Pancreas (tissue), 10 donors: ENCODE measurements around the gene SHB. TPM values are rescaled to one million over a fixed set of nuclear protein-coding genes. Genes with fewer than 3 reads are reported as not detected.

Experiments
- ATAC-seq, 4 donors: fragments of 200-7000 bp; cut with Tn5 transposase; one replicate each; pipeline versions ENCODE4 v1.8.0 to v1.9.1; 2020; ENCODE audit warnings: mild to moderate bottlenecking in 4 of 4, moderate library complexity in 4 of 4
- DNase-seq, 6 donors: peaks; one replicate each; pipeline ENCODE4 v3.0.0-alpha.2; 2020
- FAIRE-seq: peaks from 2 replicates; lab custom pipeline; 2012; peaks lifted over from hg19 to GRCh38; lab: Jason Lieb, UNC
- H3K27ac ChIP-seq, 4 donors: fragments of 200-600 bp; sonication (generic); 1 replicate in 3 of 4; 2 replicates in 1 of 4; pipeline versions ENCODE4 v1.5.0 to v1.8.0; 2020
- H3K27me3 ChIP-seq, 4 donors: fragments of 200-600 bp; one replicate each; pipeline ENCODE4 v1.8.0; 2021
- H3K36me3 ChIP-seq, 3 donors: fragments of 200-600 bp; sonication (generic) in 1 of 3; one replicate each; pipeline versions ENCODE4 v1.5.0 to v1.8.0; 2020 to 2021
- H3K4me1 ChIP-seq, 3 donors: fragments of 200-600 bp; one replicate each; pipeline ENCODE4 v1.8.0; 2021
- H3K4me3 ChIP-seq, 4 donors: fragments of 200-600 bp; sonication (generic) in 2 of 4; one replicate each; pipeline versions ENCODE4 v1.5.0 to v1.8.0; 2020 to 2021
- H3K9me3 ChIP-seq, 4 donors: fragments of 200-600 bp; one replicate each; pipeline ENCODE4 v1.8.0; 2021
- WGBS, 2 donors: extraction: QIAGEN DNeasy Blood & Tissue Kit; methylation state at CpG; one replicate each; pipeline ENCODE4 v1.1.7; 2013; 5-methylcytosine and 5-hydroxymethylcytosine counted together
- intact Hi-C, 3 donors: fragments of 100-400 bp; cut with DNase I; formaldehyde crosslinking; loops; one replicate each; pipeline versions ENCODE4 v1.11.1 to v1.14.2; 2022
- polyA plus RNA-seq, 2 donors: library from polyadenylated mRNA; stranded (reverse); fragments of 200-250 nt; gene quantifications; one replicate each; pipeline ENCODE4 v1.2.3, GENCODE V29; 2013
- total RNA-seq, 6 donors: library from RNA; stranded (reverse); fragmentation: NEBNext Ultra II Directional in 4 of 6; extraction: Animal tissue kit (Norgen Biotek cat#: 25700) in 4 of 6; gene quantifications; one replicate each; pipeline versions ENCODE4 v1.2.1 to v1.2.4, GENCODE V29; 2021 to 2023
- TF ChIP-seq, protein P1 (sequence below), 4 donors: fragments of 200-600 bp; sonication (generic) in 3 of 4; IDR thresholded peaks; one replicate each; pipeline versions ENCODE4 v1.5.0 to v1.8.0; 2021; ENCODE audit warnings: antibody characterized with exemption in 4 of 4
- donor health status: healthy with polysubstance abuse.
- donor health status: DM: no; HTN: no; CAD: no; lungs with moderate emphysema.
- donor health status: DM: no; HTN: no; CAD: no.
- donor health status: control.
- donor health status: control.
- donor health status: Bipolar disorder and iron deficiency.
- donor health status: DM: yes; HTN: yes; CAD: no.
- donor health status: DM: no; HTN: no; CAD: no.
- donor health status: DM: no; HTN: no; CAD: no.
- donor health status: DM: yes; HTN: yes; CAD: no.

SHB gene
- total and polyA plus RNA-seq, 8 donors = 11.5 to 24.2 (median 19.2) TPM

DNA sequence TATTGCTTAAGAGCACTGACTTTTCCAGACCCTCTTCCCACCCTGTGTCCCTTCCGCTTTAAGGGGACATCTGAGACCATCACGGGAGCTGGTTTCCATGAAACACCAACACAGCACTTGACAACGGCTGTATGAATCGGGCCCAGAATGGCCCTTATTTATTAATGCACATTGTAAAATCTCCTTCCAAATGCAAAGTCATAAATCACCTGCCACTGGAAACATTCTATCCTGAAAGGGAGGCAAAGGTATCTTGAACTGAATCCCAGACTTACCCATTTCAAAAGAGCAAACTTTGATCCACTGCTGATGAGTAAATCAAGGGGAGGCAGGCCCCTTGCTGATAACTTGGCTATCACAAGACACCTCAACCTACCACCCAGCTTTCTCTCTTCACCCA is 37.4 kb downstream of the SHB start:
- WGBS, 2 donors = 57 to 60% methylated on average over 4 of the region's 4 CpGs
- no peaks in the 10 kb centered on the region for H3K9me3 ChIP-seq
- ATAC-seq = no peak
- no peaks in the 10 kb centered on the region for H3K27me3 ChIP-seq
- H3K4me1 ChIP-seq = peaks cover 12 to 32% (median 18%) of the 10 kb centered on the region in 3 donors
- intact Hi-C loops = no loop called here
- H3K27ac ChIP-seq = peak overlapping the region; percentile 44 to 70 (median 49)
- FAIRE-seq = no peak
- H3K4me3 ChIP-seq = no peak overlapping the region
- no peaks in the 10 kb centered on the region for H3K36me3 ChIP-seq
- TF ChIP-seq, protein P1, sequence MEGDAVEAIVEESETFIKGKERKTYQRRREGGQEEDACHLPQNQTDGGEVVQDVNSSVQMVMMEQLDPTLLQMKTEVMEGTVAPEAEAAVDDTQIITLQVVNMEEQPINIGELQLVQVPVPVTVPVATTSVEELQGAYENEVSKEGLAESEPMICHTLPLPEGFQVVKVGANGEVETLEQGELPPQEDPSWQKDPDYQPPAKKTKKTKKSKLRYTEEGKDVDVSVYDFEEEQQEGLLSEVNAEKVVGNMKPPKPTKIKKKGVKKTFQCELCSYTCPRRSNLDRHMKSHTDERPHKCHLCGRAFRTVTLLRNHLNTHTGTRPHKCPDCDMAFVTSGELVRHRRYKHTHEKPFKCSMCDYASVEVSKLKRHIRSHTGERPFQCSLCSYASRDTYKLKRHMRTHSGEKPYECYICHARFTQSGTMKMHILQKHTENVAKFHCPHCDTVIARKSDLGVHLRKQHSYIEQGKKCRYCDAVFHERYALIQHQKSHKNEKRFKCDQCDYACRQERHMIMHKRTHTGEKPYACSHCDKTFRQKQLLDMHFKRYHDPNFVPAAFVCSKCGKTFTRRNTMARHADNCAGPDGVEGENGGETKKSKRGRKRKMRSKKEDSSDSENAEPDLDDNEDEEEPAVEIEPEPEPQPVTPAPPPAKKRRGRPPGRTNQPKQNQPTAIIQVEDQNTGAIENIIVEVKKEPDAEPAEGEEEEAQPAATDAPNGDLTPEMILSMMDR (IDR thresholded peaks at IDR 0.05) = no peak
- DNase-seq = peak in 1 of 6 donors; percentile 6

DNA sequence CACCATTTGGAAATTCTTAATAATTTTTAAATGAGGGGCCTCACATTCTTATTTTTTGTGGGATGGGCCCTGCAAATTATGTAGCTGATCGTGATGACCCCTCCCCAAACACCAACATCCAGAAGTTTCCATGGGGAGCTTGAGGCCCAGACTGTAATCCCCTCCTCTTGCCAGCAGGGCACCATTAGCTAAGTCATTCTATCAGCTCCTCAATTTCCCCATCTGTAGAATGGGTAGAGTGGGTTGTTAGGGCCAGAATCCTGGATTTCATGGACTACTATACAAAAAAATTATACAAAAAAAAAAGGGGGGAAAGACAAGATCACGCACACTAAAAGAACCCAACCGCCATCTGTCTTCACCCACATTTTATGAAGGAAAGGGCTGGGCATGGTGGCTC is 38.4 kb downstream of the SHB start:
- DNase-seq (no peak), FAIRE-seq (no peak), ATAC-seq (no peak)
- Histone ChIP-seq H3K4me3 (no peak overlapping the region), H3K27me3 (no peaks in the 10 kb centered on the region), H3K27ac (no peak overlapping the region), H3K9me3 (no peaks in the 10 kb centered on the region), H3K36me3 (no peaks in the 10 kb centered on the region), H3K4me1 (peaks cover 12 to 36% (median 18%) of the 10 kb centered on the region in 3 donors)
- intact Hi-C loops = no loop called here
- TF ChIP-seq, protein P1 (IDR thresholded peaks at IDR 0.05) = no peak
- 96 to 99% methylated on average over 3 of the region's 3 CpGs for WGBS, 2 donors

DNA sequence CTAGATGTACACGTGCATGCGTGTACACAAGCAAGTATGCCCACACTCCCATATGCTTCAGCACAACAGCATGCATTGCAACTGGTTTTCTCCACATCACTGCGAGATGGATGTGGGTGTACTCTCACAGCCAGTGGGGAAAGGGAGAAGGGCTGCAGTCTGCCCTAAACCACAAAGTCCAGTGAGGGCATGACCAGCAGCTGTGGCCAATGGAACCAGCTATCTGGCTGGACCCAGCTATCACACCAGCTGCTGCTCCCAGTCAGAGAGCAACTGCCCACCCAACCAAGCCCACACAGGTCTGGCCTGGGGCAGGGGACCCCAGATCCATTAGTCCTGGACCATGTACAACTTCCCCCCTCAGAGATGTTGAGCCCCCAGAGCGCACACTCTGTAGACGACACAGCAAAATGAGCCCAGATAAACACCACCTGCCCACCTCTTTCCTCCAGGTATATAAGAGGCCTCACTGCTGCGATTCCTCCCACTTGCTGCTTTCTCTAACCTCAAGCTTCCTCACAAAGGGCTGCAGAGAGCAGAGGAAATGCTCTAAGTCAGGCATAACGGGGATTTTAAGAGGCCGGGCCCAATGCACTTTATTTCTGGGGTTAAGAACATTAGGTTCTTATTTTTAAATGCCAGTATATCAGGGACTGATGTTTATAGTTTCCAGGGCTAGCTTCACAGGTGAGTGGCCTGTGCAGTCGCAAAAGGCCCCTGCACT is 39.0 kb downstream of the SHB start:
- WGBS, 2 donors = 87 to 94% methylated on average over 9 of the region's 9 CpGs
- Histone ChIP-seq H3K27ac (no peak overlapping the region), H3K4me1 (peaks cover 12 to 37% (median 18%) of the 10 kb centered on the region in 3 donors), H3K4me3 (no peak overlapping the region), H3K9me3 (no peaks in the 10 kb centered on the region), H3K27me3 (no peaks in the 10 kb centered on the region), H3K36me3 (no peaks in the 10 kb centered on the region)
- intact Hi-C loops = loop anchor here in 1 of 3 donors (10.0 kb wide), 1 partner anchor 115 kb away; no protein-coding TSS in a partner anchor
- TF ChIP-seq, protein P1 (IDR thresholded peaks at IDR 0.05) = no peak
- DNase-seq (no peak), ATAC-seq (no peak), FAIRE-seq (no peak)

DNA sequence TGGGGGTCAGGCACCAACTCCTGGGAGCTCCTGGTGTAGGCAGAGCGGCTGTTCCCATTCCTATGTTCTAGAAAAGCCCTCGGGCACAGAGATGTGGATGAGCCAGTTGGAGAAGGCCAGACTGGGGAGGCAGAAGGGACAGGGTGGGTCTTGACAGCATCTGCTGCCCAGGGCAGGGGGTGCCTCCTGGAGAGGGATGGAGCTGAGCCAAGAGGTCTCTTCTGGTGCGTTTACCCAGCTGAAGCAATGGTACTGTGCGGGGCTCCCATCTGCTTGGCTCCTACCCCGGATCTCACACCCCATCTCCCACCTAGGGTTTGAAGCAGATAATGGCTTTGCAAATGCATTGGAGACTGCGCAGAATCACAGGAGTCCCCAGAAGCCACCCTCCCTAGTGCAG is 41.3 kb downstream of the SHB start:
- H3K4me1 ChIP-seq = peaks cover 19 to 50% (median 36%) of the 10 kb centered on the region in 3 donors
- no peaks in the 10 kb centered on the region for H3K27me3 ChIP-seq
- peak overlapping the region in 1 of 4 donors; percentile 52 for H3K27ac ChIP-seq
- ATAC-seq (no peak), DNase-seq (no peak), FAIRE-seq (no peak)
- no peaks in the 10 kb centered on the region for H3K9me3 ChIP-seq
- intact Hi-C loops = loop anchor here in 1 of 3 donors (10.0 kb wide), 1 partner anchor 113 kb away; no protein-coding TSS in a partner anchor
- H3K36me3 ChIP-seq = no peaks in the 10 kb centered on the region
- TF ChIP-seq, protein P1 (IDR thresholded peaks at IDR 0.05) = no peak
- WGBS, 2 donors = 82 to 86% methylated on average over 6 of the region's 6 CpGs
- no peak overlapping the region for H3K4me3 ChIP-seq
